Smooth muscle cell (in vitro differentiated cells): ENCODE data around the gene TNPO3. TPM values are rescaled to one million over a fixed set of nuclear protein-coding genes. Genes with fewer than 3 reads are reported as not detected.
A peak's percentile ranks its signal among the peaks of the same experiment; 100 is the strongest.

Experiments
- DNase-seq: peaks from one replicate; lab custom pipeline; 2025; ENCODE audit not compliant: unreplicated experiment; lab: John Stamatoyannopoulos, UW
- H2AFZ ChIP-seq: fragments of 200-600 bp; sonication (generic); 2 replicates; pipeline ENCODE4 v1.6.0; 2016; ENCODE audit warnings: antibody characterized with exemption, low read depth, mild to moderate bottlenecking
- H3F3A ChIP-seq: fragments of 200-600 bp; sonication (generic); 2 replicates; pipeline ENCODE4 v1.6.0; 2017; ENCODE audit warnings: antibody characterized with exemption, low read depth
- H3K27ac ChIP-seq: fragments of 200-600 bp; sonication (generic); 2 replicates; pipeline ENCODE4 v1.5.1; 2016; ENCODE audit warnings: low read depth, mild to moderate bottlenecking
- H3K27me3 ChIP-seq: fragments of 200-600 bp; sonication (generic); 2 replicates; pipeline ENCODE4 v1.6.1; 2016; ENCODE audit warnings: low read depth, mild to moderate bottlenecking
- H3K36me3 ChIP-seq: fragments of 200-600 bp; sonication (generic); 2 replicates; pipeline ENCODE4 v1.5.1; 2016; ENCODE audit warnings: low read depth
- H3K4me1 ChIP-seq: fragments of 200-600 bp; sonication (generic); 2 replicates; pipeline ENCODE4 v1.5.1; 2016; ENCODE audit warnings: low read depth
- H3K4me2 ChIP-seq: fragments of 200-600 bp; sonication (generic); 2 replicates; pipeline ENCODE4 v1.6.0; 2016; ENCODE audit warnings: mild to moderate bottlenecking
- H3K4me3 ChIP-seq: fragments of 200-600 bp; sonication (generic); 2 replicates; pipeline ENCODE4 v1.5.1; 2016; ENCODE audit warnings: mild to moderate bottlenecking
- H3K79me2 ChIP-seq: fragments of 200-600 bp; sonication (generic); 2 replicates; pipeline ENCODE4 v1.6.0; 2016; ENCODE audit warnings: low read depth, mild to moderate bottlenecking
- H3K9ac ChIP-seq: fragments of 200-600 bp; sonication (generic); 2 replicates; pipeline ENCODE4 v1.6.0; 2016; ENCODE audit warnings: low read depth
- H3K9me3 ChIP-seq: fragments of 200-600 bp; sonication (generic); replicated peaks from 2 replicates; pipeline ENCODE4 v1.5.1; 2016; ENCODE audit warnings: low read depth
- H4K20me1 ChIP-seq: fragments of 200-600 bp; sonication (generic); 2 replicates; pipeline ENCODE4 v1.6.0; 2016; ENCODE audit warnings: low read depth
- WGBS: methylation state at CpG from one replicate; pipeline ENCODE4 v1.1.7; 2016; ENCODE audit warnings: low lambda C conversion rate; 5-methylcytosine and 5-hydroxymethylcytosine counted together
- polyA plus RNA-seq: library from polyadenylated mRNA; unstranded; fragments of >200 nt; fragmentation: Nextera tagmentation; extraction: Ambion mirVana; gene quantifications from 2 replicates; pipeline ENCODE4 v1.2.1, GENCODE V29; 2016
- total RNA-seq: library from RNA; depleted of rRNA; stranded (reverse); fragments of >200 nt; gene quantifications from 2 replicates; pipeline ENCODE4 v1.2.3, GENCODE V29; 2014
- TF ChIP-seq, protein P1 (sequence below): fragments of 200-600 bp; sonication (generic); IDR thresholded peaks from 2 replicates; pipeline ENCODE4 v1.5.1; 2017; ENCODE audit warnings: borderline replicate concordance, mild to moderate bottlenecking, antibody characterized with exemption; ENCODE audit not compliant: insufficient read depth, poor library complexity, severe bottlenecking

TNPO3 gene
- total and polyA plus RNA-seq, 2 experiments from 2014 or later: 28.4 to 41.3 TPM

DNA sequence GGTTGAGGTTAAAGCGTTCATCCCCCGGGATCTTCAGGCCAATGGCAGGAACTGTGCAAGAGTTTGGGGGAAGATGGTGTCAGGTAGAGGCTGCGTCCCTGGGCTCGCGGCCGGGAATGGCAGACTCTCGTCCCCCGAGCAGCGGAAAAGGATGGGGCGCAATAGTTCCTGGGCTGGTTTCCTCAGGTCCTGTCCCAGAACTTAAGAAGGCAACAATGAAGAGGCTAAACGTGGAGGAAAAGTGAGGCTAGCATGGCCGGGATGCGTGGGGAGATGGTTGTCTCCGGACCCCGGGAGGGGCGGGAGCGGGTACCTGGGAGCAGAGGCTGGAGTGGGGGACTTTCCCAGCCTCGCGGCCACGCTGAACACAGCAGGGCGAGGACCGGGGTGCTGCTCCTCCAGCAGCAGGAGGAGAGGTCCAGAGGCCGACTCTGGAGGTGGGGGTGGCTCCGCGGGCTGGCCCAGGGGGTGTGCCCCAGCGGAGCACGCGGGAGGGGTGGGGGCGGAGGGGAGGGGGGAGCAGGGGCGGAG is 116.3 kb downstream of the TNPO3 start:
- TF ChIP-seq, protein P1, sequence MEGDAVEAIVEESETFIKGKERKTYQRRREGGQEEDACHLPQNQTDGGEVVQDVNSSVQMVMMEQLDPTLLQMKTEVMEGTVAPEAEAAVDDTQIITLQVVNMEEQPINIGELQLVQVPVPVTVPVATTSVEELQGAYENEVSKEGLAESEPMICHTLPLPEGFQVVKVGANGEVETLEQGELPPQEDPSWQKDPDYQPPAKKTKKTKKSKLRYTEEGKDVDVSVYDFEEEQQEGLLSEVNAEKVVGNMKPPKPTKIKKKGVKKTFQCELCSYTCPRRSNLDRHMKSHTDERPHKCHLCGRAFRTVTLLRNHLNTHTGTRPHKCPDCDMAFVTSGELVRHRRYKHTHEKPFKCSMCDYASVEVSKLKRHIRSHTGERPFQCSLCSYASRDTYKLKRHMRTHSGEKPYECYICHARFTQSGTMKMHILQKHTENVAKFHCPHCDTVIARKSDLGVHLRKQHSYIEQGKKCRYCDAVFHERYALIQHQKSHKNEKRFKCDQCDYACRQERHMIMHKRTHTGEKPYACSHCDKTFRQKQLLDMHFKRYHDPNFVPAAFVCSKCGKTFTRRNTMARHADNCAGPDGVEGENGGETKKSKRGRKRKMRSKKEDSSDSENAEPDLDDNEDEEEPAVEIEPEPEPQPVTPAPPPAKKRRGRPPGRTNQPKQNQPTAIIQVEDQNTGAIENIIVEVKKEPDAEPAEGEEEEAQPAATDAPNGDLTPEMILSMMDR: no peak
- Histone ChIP-seq H2AFZ (peak overlapping the region; percentile 37), H3K4me1 (no peaks in the 10 kb centered on the region), H3F3A (no peaks in the 10 kb centered on the region), H3K27me3 (peaks cover 73% of the 10 kb centered on the region), H3K36me3 (no peaks in the 10 kb centered on the region), H3K9me3 (no peaks in the 10 kb centered on the region), H3K79me2 (no peaks in the 10 kb centered on the region), H3K4me2 (peak overlapping the region; percentile 96), H3K4me3 (peak overlapping the region; percentile 50), H3K27ac (no peak overlapping the region), H3K9ac (no peak overlapping the region), H4K20me1 (no peaks in the 10 kb centered on the region)
- no peak for DNase-seq
- WGBS: 11% methylated on average over 22 of the region's 30 CpGs

DNA sequence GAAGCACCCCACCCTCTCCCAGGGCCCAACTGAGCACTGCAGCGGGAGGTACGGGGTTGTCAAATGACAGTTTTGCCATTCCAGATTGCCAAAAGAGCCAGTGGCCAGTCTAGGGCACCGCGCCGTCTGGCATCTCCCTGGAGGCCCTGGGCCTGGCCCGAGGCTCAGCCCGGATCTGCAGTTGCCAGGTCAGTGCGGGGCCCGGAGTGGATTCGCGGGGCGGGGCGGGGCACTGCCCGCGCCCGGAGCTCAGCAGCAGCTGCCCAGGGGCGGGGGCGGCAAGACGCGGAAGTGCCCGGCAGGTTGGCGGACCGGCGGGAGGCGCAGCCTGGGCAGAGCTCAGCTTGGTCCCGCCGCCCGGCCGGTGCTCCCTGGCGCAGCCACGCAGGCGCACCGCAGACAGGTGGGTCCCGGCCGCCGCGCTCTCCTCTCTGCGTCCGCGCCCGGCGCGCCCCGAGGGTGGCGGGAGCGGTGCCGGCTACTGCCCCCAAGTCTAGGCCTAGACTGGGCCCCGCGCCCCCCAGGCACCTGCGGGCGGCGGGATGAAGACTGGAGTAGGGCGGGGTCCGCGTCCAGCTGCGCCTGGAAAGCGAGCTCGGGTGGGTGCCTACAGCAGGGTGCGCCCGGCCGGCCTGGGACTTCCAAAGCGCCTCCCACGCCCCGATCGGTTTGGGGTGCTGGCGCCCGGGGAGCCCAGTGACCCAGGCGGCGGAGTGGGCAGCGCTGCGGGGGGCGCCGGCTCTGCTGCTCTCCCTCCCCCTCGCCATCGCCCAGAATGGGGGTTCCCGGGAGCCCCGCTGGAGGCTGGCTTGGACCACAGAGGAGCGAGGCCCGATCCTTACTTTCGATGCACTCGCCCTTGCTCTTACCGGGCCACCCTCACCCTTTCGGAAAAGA is 117.0 kb downstream of the TNPO3 start, which contains the start of gene IRF5:
Gene IRF5 (plus strand): TSS at position 281 of the 897 bp plus-strand sequence. CDS start 4,155 bp downstream, outside the sequence.
- no peaks in the 10 kb centered on the region for H3K4me1 ChIP-seq
- no peak within 1 kb of the TSS for H3K9ac ChIP-seq
- no peaks in the 10 kb centered on the region for H3K79me2 ChIP-seq
- peak within 1 kb of the TSS; percentile 96 for H3K4me2 ChIP-seq
- H3K4me3 ChIP-seq: peak within 1 kb of the TSS; percentile 50
- no peaks in the 10 kb centered on the region for H3K36me3 ChIP-seq
- no peaks in the 10 kb centered on the region for H4K20me1 ChIP-seq
- no peaks in the 10 kb centered on the region for H3K9me3 ChIP-seq
- no peak for DNase-seq
- peaks cover 73% of the 10 kb centered on the region for H3K27me3 ChIP-seq
- TF ChIP-seq, protein P1: no peak
- no peak within 1 kb of the TSS for H3K27ac ChIP-seq
- H2AFZ ChIP-seq: peak within 1 kb of the TSS; percentile 37
- 5% methylated on average over 64 of the region's 83 CpGs for WGBS
- no peaks in the 10 kb centered on the region for H3F3A ChIP-seq

DNA sequence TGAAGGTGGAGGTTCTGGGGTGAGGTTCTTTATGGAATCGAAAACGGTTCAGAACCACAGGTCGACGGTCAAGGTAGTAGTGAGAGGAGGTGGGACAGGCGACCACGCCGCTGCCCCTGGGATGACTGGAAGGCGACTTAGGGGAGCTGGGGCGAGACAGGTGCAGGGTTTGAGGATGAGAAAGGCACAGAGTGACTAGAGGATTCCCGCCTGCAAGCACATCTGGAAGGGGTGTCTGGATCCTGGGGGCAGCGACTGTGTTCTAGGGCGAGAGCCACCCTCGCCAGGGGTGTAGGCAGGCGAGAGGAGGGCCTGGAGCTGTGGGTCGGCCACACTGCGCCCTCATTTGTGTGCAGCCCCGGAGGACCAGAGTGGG is 117.7 kb downstream of the TNPO3 start:
- no peaks in the 10 kb centered on the region for H4K20me1 ChIP-seq
- TF ChIP-seq, protein P1: no peak
- H3K4me1 ChIP-seq: no peaks in the 10 kb centered on the region
- H3K9me3 ChIP-seq: no peaks in the 10 kb centered on the region
- H2AFZ ChIP-seq: no peak overlapping the region
- H3K4me2 ChIP-seq: no peak overlapping the region
- peaks cover 73% of the 10 kb centered on the region for H3K27me3 ChIP-seq
- no peaks in the 10 kb centered on the region for H3K79me2 ChIP-seq
- no peaks in the 10 kb centered on the region for H3F3A ChIP-seq
- DNase-seq: no peak
- no peak overlapping the region for H3K9ac ChIP-seq
- no peak overlapping the region for H3K27ac ChIP-seq
- peak overlapping the region; percentile 50 for H3K4me3 ChIP-seq
- 76% methylated on average over 17 of the region's 17 CpGs for WGBS
- no peaks in the 10 kb centered on the region for H3K36me3 ChIP-seq
